Endodermal cell (in vitro differentiated cells): ENCODE measurements around the gene LAMA2. TPM values are rescaled to one million over a fixed set of nuclear protein-coding genes. Genes with fewer than 3 reads are reported as not detected.

ENCODE experiments used
- DNase-seq: peaks from one replicate; pipeline ENCODE4 v3.0.0-alpha.2; 2017
- H3K27ac ChIP-seq: 2 replicates; pipeline ENCODE4 v1.5.1; 2013; ENCODE audit warnings: mild to moderate bottlenecking, low read depth, low read length, moderate library complexity
- H3K27me3 ChIP-seq: 2 replicates; pipeline ENCODE4 v1.6.1; 2013; ENCODE audit warnings: mild to moderate bottlenecking, low read length, moderate library complexity; ENCODE audit not compliant: insufficient read depth, control insufficient read depth, poor library complexity, severe bottlenecking
- H3K36me3 ChIP-seq: 2 replicates; pipeline ENCODE4 v1.7.0; 2013; ENCODE audit warnings: mild to moderate bottlenecking, low read length, moderate library complexity; ENCODE audit not compliant: control insufficient read depth, insufficient read depth
- H3K4me1 ChIP-seq: one replicate; pipeline ENCODE4 v1.7.0; 2013; ENCODE audit warnings: low read length; ENCODE audit not compliant: control insufficient read depth, insufficient read depth
- H3K4me3 ChIP-seq: 2 replicates; pipeline ENCODE4 v1.5.1; 2013; ENCODE audit warnings: mild to moderate bottlenecking, low read length, moderate library complexity
- H3K9ac ChIP-seq: 2 replicates; pipeline ENCODE4 v1.6.1; 2013; ENCODE audit warnings: mild to moderate bottlenecking, low read length, moderate library complexity; ENCODE audit not compliant: poor library complexity, severe bottlenecking; ENCODE audit errors: extremely low read depth
- H3K9me3 ChIP-seq: 2 replicates; pipeline ENCODE4 v1.6.1; 2013; ENCODE audit warnings: mild to moderate bottlenecking, low read length, moderate library complexity; ENCODE audit not compliant: control insufficient read depth
- H3K27ac Mint-ChIP-seq: 2 replicates; pipeline ENCODE4 v1.8.0; 2020; ENCODE audit warnings: mixed read lengths
- H3K27me3 Mint-ChIP-seq: 2 replicates; pipeline ENCODE4 v1.8.0; 2021; ENCODE audit warnings: mild to moderate bottlenecking, mixed read lengths; ENCODE audit not compliant: insufficient read depth
- H3K36me3 Mint-ChIP-seq: 2 replicates; pipeline ENCODE4 v1.8.0; 2020; ENCODE audit warnings: low read depth, mixed read lengths
- H3K4me1 Mint-ChIP-seq: 2 replicates; pipeline ENCODE4 v1.8.0; 2020; ENCODE audit warnings: mixed read lengths
- H3K4me3 Mint-ChIP-seq: 2 replicates; pipeline ENCODE4 v1.8.0; 2020; ENCODE audit warnings: mild to moderate bottlenecking, moderate library complexity, mixed read lengths
- H3K9me3 Mint-ChIP-seq: 2 replicates; pipeline ENCODE4 v1.8.0; 2020; ENCODE audit warnings: mild to moderate bottlenecking, mixed read lengths
- CTCF ChIP-seq: fragments of 200-600 bp; sonication (generic); conservative IDR thresholded peaks from 2 replicates; pipeline ENCODE4 v1.5.0; 2021; ENCODE audit warnings: antibody characterized with exemption, mild to moderate bottlenecking
- WGBS, 2 experiments: methylation state at CpG; one replicate each; pipeline versions ENCODE4 v1.1.5 to v1.1.7; 2013; ENCODE audit warnings: missing lambda C conversion rate in 2 of 2, mixed read lengths in 1 of 2; ENCODE audit not compliant: insufficient coverage in 1 of 2, insufficient read length in 1 of 2; 5-methylcytosine and 5-hydroxymethylcytosine counted together
- total RNA-seq, 2 donors: library from RNA; stranded (reverse); fragmentation: NEBNext Ultra II Directional in 1 of 2; extraction: Animal tissue kit (Norgen Biotek cat#: 25700) in 1 of 2; gene quantifications; 2 replicates in 1 of 2; 3 replicates in 1 of 2; pipeline ENCODE4 v1.2.1, GENCODE V29; 2021

Gene LAMA2
- total RNA-seq, 2 donors from 2014 or later, result 2.3 to 4.1 TPM

DNA sequence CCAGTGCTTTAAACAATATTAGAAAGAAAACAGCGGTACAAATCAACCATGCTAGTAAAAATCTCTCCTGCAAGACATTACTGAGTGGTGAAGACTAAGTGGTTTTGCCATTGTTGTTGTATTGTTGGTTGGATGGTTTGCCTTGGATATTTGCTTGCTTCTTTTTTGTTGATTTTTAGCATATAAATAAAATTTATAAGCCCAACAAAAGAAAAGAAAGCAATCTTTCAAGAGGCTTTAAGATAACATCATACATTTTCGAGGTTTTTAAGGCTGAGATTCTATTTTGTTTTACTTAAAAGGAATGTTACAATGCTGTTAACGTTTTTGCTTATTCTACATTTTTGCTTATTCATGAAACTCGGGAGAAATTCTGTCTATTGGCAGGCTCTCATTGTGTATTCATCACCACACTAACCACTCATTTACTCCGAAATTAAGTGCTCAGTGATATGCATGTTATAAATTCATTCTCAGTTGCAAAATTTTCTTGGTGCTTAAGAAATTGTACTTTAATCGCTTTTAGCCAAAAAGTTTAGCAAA is 139.1 kb downstream of the LAMA2 start:
- Histone ChIP-seq H3K4me1 (no peaks in the 10 kb centered on the region), H3K9me3 (peaks cover 12% of the 10 kb centered on the region), H3K9ac (no peak overlapping the region), H3K4me3 (no peak overlapping the region), H3K36me3 (no peaks in the 10 kb centered on the region), H3K27ac (no peak overlapping the region), H3K27me3 (no peaks in the 10 kb centered on the region)
- 90 to 100% methylated on average over 1 to 6 of the region's 6 CpGs for whole genome bisulfite sequencing, 2 experiments
- no peak for DNase-seq
- peaks cover 5% of the 10 kb centered on the region for H3K4me1 Mint-ChIP-seq
- no peaks in the 10 kb centered on the region for H3K27me3 Mint-ChIP-seq
- peaks cover 8% of the 10 kb centered on the region for H3K9me3 Mint-ChIP-seq
- no peak overlapping the region for H3K27ac Mint-ChIP-seq
- no peaks in the 10 kb centered on the region for H3K36me3 Mint-ChIP-seq
- TF ChIP-seq CTCF, result no peak
- H3K4me3 Mint-ChIP-seq, result no peak overlapping the region

DNA sequence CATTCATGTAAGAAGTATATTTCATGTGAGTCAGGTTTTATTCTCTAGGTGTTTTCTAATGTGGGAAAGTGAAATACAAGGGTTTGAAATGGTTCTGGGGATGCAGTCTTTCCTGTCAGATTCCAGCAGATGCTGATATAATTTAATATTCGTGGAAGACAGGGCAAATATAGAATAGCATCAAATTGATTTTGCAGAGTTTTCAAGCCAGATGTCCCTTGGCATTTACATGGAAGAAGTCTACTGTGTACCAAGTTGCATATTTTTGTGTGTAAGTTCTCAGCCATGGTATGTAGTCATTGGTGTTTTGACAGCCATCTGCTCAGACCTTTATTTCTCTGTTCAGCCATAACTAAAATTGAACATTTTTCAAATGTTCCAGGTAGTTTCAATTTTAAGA is 143.7 kb downstream of the LAMA2 start:
- H3K36me3 ChIP-seq, result no peaks in the 10 kb centered on the region
- no peaks in the 10 kb centered on the region for H3K9me3 Mint-ChIP-seq
- H3K4me1 Mint-ChIP-seq, result peaks cover 19% of the 10 kb centered on the region
- H3K27ac ChIP-seq, result no peak overlapping the region
- DNase-seq, result no peak
- H3K27ac Mint-ChIP-seq, result no peak overlapping the region
- H3K27me3 Mint-ChIP-seq, result no peaks in the 10 kb centered on the region
- TF ChIP-seq CTCF, result no peak
- H3K36me3 Mint-ChIP-seq, result no peaks in the 10 kb centered on the region
- H3K4me3 ChIP-seq, result no peak overlapping the region
- no peaks in the 10 kb centered on the region for H3K9me3 ChIP-seq
- H3K9ac ChIP-seq, result no peak overlapping the region
- peaks cover 7% of the 10 kb centered on the region for H3K4me1 ChIP-seq
- no peak overlapping the region for H3K4me3 Mint-ChIP-seq
- WGBS, 2 experiments, result 70 to 86% methylated on average over 1 of the region's 1 CpG
- no peaks in the 10 kb centered on the region for H3K27me3 ChIP-seq

- Histone ChIP-seq H3K9me3 (no peaks in the 10 kb centered on the region), H3K27ac (no peak overlapping the region), H3K27me3 (no peaks in the 10 kb centered on the region), H3K9ac (no peak overlapping the region), H3K36me3 (no peaks in the 10 kb centered on the region), H3K4me3 (peak overlapping the region; percentile 49), H3K4me1 (peaks cover 7% of the 10 kb centered on the region)
- no peak for DNase-seq
- TF ChIP-seq CTCF, result no peak
- WGBS, 2 experiments, result 16 to 17% methylated on average over 1 to 2 of the region's 2 CpGs
- Mint-ChIP-seq H3K4me3 (peak overlapping the region; percentile 15), H3K9me3 (no peaks in the 10 kb centered on the region), H3K27ac (peak overlapping the region; percentile 24), H3K27me3 (no peaks in the 10 kb centered on the region), H3K4me1 (peaks cover 28% of the 10 kb centered on the region), H3K36me3 (no peaks in the 10 kb centered on the region)
Measured at GRCh38 chr6:129029778-129030177, 146.8 kb downstream of the LAMA2 start.
